ENCODE measurements around the gene DMP1.

DNA sequence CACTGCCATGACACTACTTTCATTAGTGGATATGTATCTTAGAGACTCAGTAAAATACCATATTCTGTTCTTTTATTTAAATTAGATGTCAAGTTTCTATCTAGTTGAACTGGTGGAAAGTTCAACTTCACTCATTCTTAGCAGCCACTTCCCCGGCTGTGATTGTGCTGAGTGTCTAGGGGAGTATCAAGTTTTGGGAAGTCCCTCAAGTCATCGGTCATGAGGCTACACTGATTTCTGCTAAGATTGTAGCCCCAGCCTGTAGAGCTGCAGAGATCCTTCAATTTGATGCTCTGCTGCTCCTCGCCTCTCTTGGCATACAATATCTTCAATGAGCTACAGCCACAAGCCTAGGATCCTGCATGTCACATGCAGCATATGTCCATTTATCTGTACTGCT is 53.9 kb downstream of the DMP1 start:
- TF ChIP-seq, protein P1, sequence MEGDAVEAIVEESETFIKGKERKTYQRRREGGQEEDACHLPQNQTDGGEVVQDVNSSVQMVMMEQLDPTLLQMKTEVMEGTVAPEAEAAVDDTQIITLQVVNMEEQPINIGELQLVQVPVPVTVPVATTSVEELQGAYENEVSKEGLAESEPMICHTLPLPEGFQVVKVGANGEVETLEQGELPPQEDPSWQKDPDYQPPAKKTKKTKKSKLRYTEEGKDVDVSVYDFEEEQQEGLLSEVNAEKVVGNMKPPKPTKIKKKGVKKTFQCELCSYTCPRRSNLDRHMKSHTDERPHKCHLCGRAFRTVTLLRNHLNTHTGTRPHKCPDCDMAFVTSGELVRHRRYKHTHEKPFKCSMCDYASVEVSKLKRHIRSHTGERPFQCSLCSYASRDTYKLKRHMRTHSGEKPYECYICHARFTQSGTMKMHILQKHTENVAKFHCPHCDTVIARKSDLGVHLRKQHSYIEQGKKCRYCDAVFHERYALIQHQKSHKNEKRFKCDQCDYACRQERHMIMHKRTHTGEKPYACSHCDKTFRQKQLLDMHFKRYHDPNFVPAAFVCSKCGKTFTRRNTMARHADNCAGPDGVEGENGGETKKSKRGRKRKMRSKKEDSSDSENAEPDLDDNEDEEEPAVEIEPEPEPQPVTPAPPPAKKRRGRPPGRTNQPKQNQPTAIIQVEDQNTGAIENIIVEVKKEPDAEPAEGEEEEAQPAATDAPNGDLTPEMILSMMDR (IDR thresholded peaks at IDR 0.05): no peak
- TF ChIP-seq POLR2A (IDR thresholded peaks at IDR 0.05) (no peak), EP300 (IDR thresholded peaks at IDR 0.05) (no peak)
